ENCODE results near the gene LAMA4.

The LAMA4 gene

GRCh38 chr6:112145080-112145573, 109.2 kb downstream of the LAMA4 start:
- no peaks in the 10 kb centered on the region for H3K27me3 Mint-ChIP-seq
- no peak overlapping the region for H3K4me3 Mint-ChIP-seq
- no peak overlapping the region for H3K27ac Mint-ChIP-seq
- no peaks in the 10 kb centered on the region for H3K9me3 Mint-ChIP-seq
- H3K36me3 Mint-ChIP-seq = no peaks in the 10 kb centered on the region
- H3K4me1 Mint-ChIP-seq = no peaks in the 10 kb centered on the region

- Mint-ChIP-seq H3K27me3 (no peaks in the 10 kb centered on the region), H3K4me3 (no peak overlapping the region), H3K27ac (no peak overlapping the region), H3K36me3 (no peaks in the 10 kb centered on the region), H3K4me1 (no peaks in the 10 kb centered on the region), H3K9me3 (no peaks in the 10 kb centered on the region)
Observed at GRCh38 chr6:112144145-112144926, 110.0 kb downstream of the LAMA4 start.

DNA sequence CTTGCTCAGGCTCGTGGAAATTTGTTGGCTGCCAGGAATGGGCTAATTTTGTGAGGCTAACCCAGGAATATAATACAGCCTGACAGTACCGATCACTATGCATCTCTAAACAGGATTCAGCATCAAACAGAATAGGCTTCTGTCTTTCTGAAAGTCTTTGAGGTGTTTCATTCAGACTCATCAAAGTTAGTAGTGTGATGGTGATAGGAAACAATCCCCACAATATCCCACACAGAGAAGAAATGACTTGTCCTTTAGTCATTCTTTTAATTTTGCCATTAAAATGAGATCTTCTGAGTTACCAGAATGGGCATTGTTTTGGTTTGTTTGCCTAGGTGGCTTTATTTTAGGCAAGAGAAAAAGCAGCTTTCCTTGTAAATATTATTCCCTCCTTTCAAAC, 112.7 kb downstream of the LAMA4 start:
- H3K27me3 Mint-ChIP-seq = no peaks in the 10 kb centered on the region
- H3K9me3 Mint-ChIP-seq = no peaks in the 10 kb centered on the region
- H3K27ac Mint-ChIP-seq = no peak overlapping the region
- H3K4me3 Mint-ChIP-seq = no peak overlapping the region
- H3K36me3 Mint-ChIP-seq = no peaks in the 10 kb centered on the region
- H3K4me1 Mint-ChIP-seq = no peaks in the 10 kb centered on the region

- no peaks in the 10 kb centered on the region for H3K4me1 Mint-ChIP-seq
- H3K9me3 Mint-ChIP-seq = no peaks in the 10 kb centered on the region
- no peaks in the 10 kb centered on the region for H3K36me3 Mint-ChIP-seq
- H3K27ac Mint-ChIP-seq = no peak overlapping the region
- H3K4me3 Mint-ChIP-seq = no peak overlapping the region
- H3K27me3 Mint-ChIP-seq = peaks cover 4% of the 10 kb centered on the region
Observed at GRCh38 chr6:112139052-112139451, 115.3 kb downstream of the LAMA4 start.

- H3K9me3 Mint-ChIP-seq = no peaks in the 10 kb centered on the region
- no peak overlapping the region for H3K4me3 Mint-ChIP-seq
- no peak overlapping the region for H3K27ac Mint-ChIP-seq
- no peaks in the 10 kb centered on the region for H3K36me3 Mint-ChIP-seq
- no peaks in the 10 kb centered on the region for H3K4me1 Mint-ChIP-seq
- peaks cover 2% of the 10 kb centered on the region for H3K27me3 Mint-ChIP-seq
Observed at GRCh38 chr6:112130878-112131277, 123.5 kb downstream of the LAMA4 start.

DNA sequence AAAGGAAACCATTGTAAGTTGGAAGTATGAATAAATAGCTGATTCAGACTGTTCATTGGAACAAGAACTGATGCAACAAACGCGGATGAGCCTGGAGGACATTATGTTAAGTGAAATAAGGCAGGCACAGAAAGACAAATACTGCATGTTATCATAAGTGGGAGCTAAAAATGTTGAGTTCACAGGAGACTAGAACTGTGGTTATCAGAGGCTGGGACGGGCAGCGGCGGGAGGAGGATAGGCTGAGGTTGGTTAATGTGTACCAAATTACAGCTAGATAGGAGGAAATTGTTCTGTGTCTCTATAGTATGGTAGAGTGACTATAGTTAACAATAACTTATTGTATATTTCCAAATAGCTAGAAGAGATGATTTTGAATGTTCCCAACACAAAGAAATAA, 126.2 kb downstream of the LAMA4 start:
- no peaks in the 10 kb centered on the region for H3K27me3 Mint-ChIP-seq
- no peaks in the 10 kb centered on the region for H3K4me1 Mint-ChIP-seq
- no peak overlapping the region for H3K27ac Mint-ChIP-seq
- no peaks in the 10 kb centered on the region for H3K36me3 Mint-ChIP-seq
- no peak overlapping the region for H3K4me3 Mint-ChIP-seq
- H3K9me3 Mint-ChIP-seq = no peaks in the 10 kb centered on the region

- no peak overlapping the region for H3K27ac Mint-ChIP-seq
- no peaks in the 10 kb centered on the region for H3K36me3 Mint-ChIP-seq
- no peak overlapping the region for H3K4me3 Mint-ChIP-seq
- H3K4me1 Mint-ChIP-seq = no peaks in the 10 kb centered on the region
- no peaks in the 10 kb centered on the region for H3K9me3 Mint-ChIP-seq
- H3K27me3 Mint-ChIP-seq = no peaks in the 10 kb centered on the region
Observed at GRCh38 chr6:112123982-112124381, 130.4 kb downstream of the LAMA4 start.

DNA sequence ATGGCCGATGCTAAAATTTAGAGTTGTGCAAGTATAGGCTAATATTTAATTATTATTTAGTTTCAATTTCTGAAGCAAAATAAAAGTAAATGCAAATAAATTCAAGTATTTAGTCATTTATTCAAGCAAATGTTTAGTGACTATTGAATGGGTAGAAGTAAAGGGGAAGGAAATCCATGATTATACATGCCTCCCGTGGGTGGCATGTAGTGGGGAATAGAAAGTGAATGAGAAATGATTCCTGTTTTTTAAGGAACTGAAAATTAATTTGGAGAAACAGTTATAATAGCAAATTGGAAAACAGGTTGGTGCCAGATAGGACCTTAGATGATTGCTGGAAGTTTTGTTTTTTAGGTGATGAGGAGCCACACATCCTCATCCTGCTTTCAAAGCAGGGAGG, 131.6 kb downstream of the LAMA4 start:
- H3K27ac Mint-ChIP-seq = no peak overlapping the region
- H3K36me3 Mint-ChIP-seq = no peaks in the 10 kb centered on the region
- no peaks in the 10 kb centered on the region for H3K27me3 Mint-ChIP-seq
- H3K9me3 Mint-ChIP-seq = no peaks in the 10 kb centered on the region
- no peak overlapping the region for H3K4me3 Mint-ChIP-seq
- no peaks in the 10 kb centered on the region for H3K4me1 Mint-ChIP-seq

DNA sequence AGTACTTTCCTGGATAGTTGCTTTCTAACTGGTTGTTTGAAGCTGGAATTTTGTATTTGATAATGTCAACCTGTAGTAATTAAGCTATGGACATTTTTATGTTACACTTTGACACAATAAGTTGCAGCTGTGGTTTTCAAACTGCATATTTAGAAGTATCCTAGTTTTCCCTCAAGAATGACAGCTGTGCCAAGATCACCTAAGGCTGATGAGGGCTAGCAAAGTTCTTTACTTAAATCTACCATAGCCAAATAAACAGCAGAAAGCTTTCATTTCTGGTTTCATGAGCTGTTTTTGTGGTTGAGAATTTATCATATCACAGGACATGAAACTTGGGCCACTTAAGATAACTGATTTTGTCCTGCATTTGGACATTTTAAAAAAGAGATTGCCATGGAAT, 136.3 kb downstream of the LAMA4 start:
- Mint-ChIP-seq H3K36me3 (no peaks in the 10 kb centered on the region), H3K4me1 (no peaks in the 10 kb centered on the region), H3K27ac (no peak overlapping the region), H3K4me3 (no peak overlapping the region), H3K9me3 (no peaks in the 10 kb centered on the region), H3K27me3 (peaks cover 1% of the 10 kb centered on the region)

- Mint-ChIP-seq H3K4me3 (no peak overlapping the region), H3K36me3 (no peaks in the 10 kb centered on the region), H3K9me3 (no peaks in the 10 kb centered on the region), H3K4me1 (no peaks in the 10 kb centered on the region), H3K27me3 (peaks cover 1% of the 10 kb centered on the region), H3K27ac (no peak overlapping the region)
Observed at GRCh38 chr6:112117554-112117953, 136.8 kb downstream of the LAMA4 start.

- Mint-ChIP-seq H3K9me3 (no peaks in the 10 kb centered on the region), H3K36me3 (no peaks in the 10 kb centered on the region), H3K4me1 (no peaks in the 10 kb centered on the region), H3K27ac (no peak overlapping the region), H3K4me3 (no peak overlapping the region), H3K27me3 (peaks cover 1% of the 10 kb centered on the region)
Observed at GRCh38 chr6:112116221-112116620, 138.1 kb downstream of the LAMA4 start.

- H3K36me3 Mint-ChIP-seq = no peaks in the 10 kb centered on the region
- H3K4me1 Mint-ChIP-seq = no peaks in the 10 kb centered on the region
- peaks cover 1% of the 10 kb centered on the region for H3K27me3 Mint-ChIP-seq
- no peaks in the 10 kb centered on the region for H3K9me3 Mint-ChIP-seq
- H3K27ac Mint-ChIP-seq = no peak overlapping the region
- no peak overlapping the region for H3K4me3 Mint-ChIP-seq
Observed at GRCh38 chr6:112114577-112115223, 139.7 kb downstream of the LAMA4 start.

DNA sequence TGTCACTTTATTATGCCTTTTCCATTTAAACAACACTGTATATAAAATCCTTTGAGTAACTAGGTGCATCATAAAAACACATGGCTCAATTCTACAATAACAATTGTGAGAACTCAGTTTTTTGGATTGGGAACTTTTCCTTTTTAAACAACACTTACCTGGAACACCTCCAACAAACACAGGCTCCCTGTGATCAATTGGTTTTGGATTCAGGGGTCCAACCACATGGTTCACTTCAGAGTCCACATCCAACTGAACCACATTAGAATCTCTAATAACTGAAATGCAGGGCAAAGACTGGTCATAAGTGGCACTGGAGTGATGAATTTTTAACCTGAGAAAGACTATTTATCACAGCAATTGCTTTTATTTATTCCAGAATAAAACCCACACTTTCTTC, 140.4 kb downstream of the LAMA4 start:
- no peaks in the 10 kb centered on the region for H3K4me1 Mint-ChIP-seq
- H3K9me3 Mint-ChIP-seq = no peaks in the 10 kb centered on the region
- H3K27me3 Mint-ChIP-seq = peaks cover 1% of the 10 kb centered on the region
- no peaks in the 10 kb centered on the region for H3K36me3 Mint-ChIP-seq
- H3K4me3 Mint-ChIP-seq = no peak overlapping the region
- no peak overlapping the region for H3K27ac Mint-ChIP-seq

GRCh38 chr6:112113431-112113830, 140.9 kb downstream of the LAMA4 start:
- Mint-ChIP-seq H3K9me3 (no peaks in the 10 kb centered on the region), H3K4me3 (no peak overlapping the region), H3K27ac (no peak overlapping the region), H3K27me3 (peaks cover 1% of the 10 kb centered on the region), H3K4me1 (no peaks in the 10 kb centered on the region), H3K36me3 (no peaks in the 10 kb centered on the region)

GRCh38 chr6:112109262-112109661, 145.1 kb downstream of the LAMA4 start:
- Mint-ChIP-seq H3K36me3 (peaks cover 4% of the 10 kb centered on the region), H3K4me1 (no peaks in the 10 kb centered on the region), H3K4me3 (no peak overlapping the region), H3K27me3 (no peaks in the 10 kb centered on the region), H3K9me3 (peaks cover 8% of the 10 kb centered on the region), H3K27ac (no peak overlapping the region)

DNA sequence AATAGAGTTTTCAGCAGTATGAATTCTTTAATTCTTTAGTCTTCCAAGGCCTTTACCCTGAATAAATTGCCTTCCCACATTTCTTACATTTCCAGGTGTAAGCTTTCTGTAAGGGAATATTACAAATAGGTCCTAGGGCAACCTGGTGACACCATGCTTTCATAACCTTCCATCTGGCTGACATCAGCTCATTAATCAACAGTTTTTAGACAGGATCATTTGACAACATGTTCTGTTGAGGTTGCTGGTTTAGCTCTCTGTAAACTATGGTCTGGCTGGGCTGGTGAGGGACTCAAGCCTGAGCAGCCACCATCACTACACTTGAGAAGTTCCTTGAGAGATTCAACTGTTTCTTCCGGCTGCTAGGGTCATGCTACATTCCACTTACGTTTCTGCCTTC, 147.8 kb downstream of the LAMA4 start:
- Mint-ChIP-seq H3K27me3 (no peaks in the 10 kb centered on the region), H3K9me3 (peaks cover 8% of the 10 kb centered on the region), H3K4me3 (no peak overlapping the region), H3K27ac (no peak overlapping the region), H3K4me1 (no peaks in the 10 kb centered on the region), H3K36me3 (peaks cover 5% of the 10 kb centered on the region)

Measured in activated naive CD4-positive, alpha-beta T cell treated with anti-CD3 and anti-CD28 coated beads, Interleukin-2, amount 50 U/mL, for 24 hours (primary cell).